ENCODE data around the gene CAMSAP3. TPM values are rescaled to one million over a fixed set of nuclear protein-coding genes. Genes with fewer than 3 reads are reported as not detected.

CAMSAP3 gene
- total and polyA plus RNA-seq, 8 donors = 10.5 to 22.3 (median 15.8) TPM

DNA sequence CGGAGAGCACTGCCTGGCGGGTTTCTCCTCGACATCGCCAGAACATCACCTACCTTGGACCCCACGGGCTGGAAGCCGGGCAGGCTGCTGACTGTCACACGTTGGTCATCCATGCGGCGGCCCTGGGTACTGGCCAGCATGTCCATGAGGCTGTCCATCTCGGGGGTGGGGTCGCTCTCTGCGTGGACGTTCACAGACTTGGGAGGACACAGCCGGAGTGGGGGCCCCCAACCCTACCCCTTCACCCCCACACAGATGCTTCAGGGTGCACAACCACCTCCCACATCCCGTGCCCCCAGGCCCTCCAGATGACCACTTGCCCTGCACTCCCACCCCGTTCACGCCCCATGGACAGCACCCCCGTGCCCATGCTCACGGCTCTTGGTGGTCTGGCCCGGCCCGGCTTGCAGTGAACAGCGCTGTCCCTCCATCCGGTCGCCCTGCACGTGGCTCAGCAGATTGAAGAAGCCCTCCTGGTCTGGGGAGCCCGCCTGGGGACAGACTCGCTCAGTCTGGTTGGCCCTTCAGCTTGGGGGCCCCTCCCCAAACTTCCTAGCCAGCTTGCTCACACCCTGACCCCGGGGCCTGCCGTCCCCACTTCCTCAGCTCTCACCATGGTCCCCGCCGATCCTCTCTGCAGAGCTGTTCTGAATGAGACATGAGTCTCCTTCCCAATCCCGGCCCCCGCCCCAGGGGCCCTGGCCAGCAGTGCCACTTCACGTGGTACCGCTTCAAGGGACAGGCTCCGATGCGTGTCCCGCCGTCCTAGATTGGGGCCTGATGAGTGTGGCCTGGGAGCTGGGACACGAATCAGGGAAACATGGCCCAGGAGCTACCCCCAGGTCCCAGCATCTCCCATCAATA lies 36.9 kb downstream of the CAMSAP3 start:
- TF ChIP-seq, protein P1, sequence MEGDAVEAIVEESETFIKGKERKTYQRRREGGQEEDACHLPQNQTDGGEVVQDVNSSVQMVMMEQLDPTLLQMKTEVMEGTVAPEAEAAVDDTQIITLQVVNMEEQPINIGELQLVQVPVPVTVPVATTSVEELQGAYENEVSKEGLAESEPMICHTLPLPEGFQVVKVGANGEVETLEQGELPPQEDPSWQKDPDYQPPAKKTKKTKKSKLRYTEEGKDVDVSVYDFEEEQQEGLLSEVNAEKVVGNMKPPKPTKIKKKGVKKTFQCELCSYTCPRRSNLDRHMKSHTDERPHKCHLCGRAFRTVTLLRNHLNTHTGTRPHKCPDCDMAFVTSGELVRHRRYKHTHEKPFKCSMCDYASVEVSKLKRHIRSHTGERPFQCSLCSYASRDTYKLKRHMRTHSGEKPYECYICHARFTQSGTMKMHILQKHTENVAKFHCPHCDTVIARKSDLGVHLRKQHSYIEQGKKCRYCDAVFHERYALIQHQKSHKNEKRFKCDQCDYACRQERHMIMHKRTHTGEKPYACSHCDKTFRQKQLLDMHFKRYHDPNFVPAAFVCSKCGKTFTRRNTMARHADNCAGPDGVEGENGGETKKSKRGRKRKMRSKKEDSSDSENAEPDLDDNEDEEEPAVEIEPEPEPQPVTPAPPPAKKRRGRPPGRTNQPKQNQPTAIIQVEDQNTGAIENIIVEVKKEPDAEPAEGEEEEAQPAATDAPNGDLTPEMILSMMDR (IDR thresholded peaks at IDR 0.05) = no peak
- intact Hi-C loops (cut with DNase I) = no loop called here
- H3K36me3 ChIP-seq = peaks cover 0 to 13% of the 10 kb centered on the region in 2 donors
- no peak overlapping the region for H3K4me3 ChIP-seq
- DNase-seq (peak in 1 of 4 donors; percentile 74), ATAC-seq (no peak)
- H3K27me3 ChIP-seq = peaks cover 0 to 23% of the 10 kb centered on the region in 2 donors
- H3K4me1 ChIP-seq = peaks cover 14 to 41% of the 10 kb centered on the region in 2 donors
- H3K27ac ChIP-seq = no peak overlapping the region
- no peaks in the 10 kb centered on the region for H3K9me3 ChIP-seq

DNA sequence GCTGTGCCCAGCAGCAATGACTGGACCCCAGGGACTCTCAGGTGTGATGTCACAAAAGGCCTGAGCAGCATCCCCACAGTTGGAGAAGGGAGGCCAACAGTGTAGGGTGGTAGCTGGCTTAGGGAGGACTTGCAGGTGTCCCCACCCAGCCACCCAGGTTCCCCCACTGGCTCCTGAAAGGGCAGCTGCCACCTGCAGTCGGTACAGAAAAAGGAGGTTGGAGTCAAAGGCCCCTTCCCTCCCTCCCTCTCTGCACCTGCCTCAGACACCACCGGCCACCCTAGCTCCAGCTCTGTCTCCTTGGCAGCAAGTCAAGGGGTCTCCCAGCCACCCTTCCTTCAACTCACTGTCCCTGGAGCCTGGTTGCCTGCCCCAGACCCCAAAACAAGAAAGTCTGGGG lies 38.0 kb downstream of the CAMSAP3 start, which contains the start of gene PCP2:
TSS of gene PCP2 (minus strand) at position 22 of the 400 bp plus-strand sequence. CDS start 262 bp downstream, outside the sequence.
- Histone ChIP-seq H3K9me3 (no peaks in the 10 kb centered on the region), H3K27me3 (peaks cover 0 to 29% of the 10 kb centered on the region in 2 donors), H3K36me3 (peaks cover 0 to 13% of the 10 kb centered on the region in 2 donors), H3K4me1 (peaks cover 8 to 42% of the 10 kb centered on the region in 2 donors), H3K27ac (no peak within 1 kb of the TSS), H3K4me3 (no peak within 1 kb of the TSS)
- ATAC-seq (no peak), DNase-seq (no peak)
- intact Hi-C loops (cut with DNase I) = no loop called here
- TF ChIP-seq, protein P1 (IDR thresholded peaks at IDR 0.05) = no peak

- Histone ChIP-seq H3K36me3 (peaks cover 0 to 17% of the 10 kb centered on the region in 2 donors), H3K27ac (no peak overlapping the region), H3K9me3 (no peaks in the 10 kb centered on the region), H3K4me1 (peaks cover 1 to 40% of the 10 kb centered on the region in 2 donors), H3K4me3 (no peak overlapping the region), H3K27me3 (peaks cover 0 to 29% of the 10 kb centered on the region in 2 donors)
- TF ChIP-seq, protein P1 (IDR thresholded peaks at IDR 0.05) = no peak
- DNase-seq = no peak
- ATAC-seq = no peak
- intact Hi-C loops (cut with DNase I) = no loop called here
Observed at GRCh38 chr19:7635670-7636069, 40.0 kb downstream of the CAMSAP3 start.

DNA sequence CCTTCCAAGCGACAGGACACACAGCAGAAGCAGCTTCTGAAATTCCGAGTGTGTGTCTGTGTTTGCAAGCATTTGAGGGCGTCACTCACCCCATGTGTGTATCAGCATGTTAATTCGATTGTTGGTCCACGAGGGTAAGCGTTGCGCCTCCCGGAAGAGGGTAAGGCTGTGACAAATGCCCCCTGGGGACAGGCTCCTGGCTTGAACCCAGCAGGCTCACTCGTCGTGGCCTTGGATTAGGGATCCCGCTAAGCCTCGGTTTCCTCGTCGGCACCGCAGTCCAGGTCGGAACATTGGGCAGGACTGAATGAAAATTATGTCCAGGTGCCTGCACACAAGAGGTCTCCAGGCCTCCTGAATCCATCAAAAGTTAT lies 40.6 kb downstream of the CAMSAP3 start:
- peak overlapping the region; percentile 60 to 90 for H3K4me3 ChIP-seq
- intact Hi-C loops (cut with DNase I) = no loop called here
- TF ChIP-seq, protein P1 (IDR thresholded peaks at IDR 0.05) = no peak
- ATAC-seq (no peak), DNase-seq (no peak)
- H3K36me3 ChIP-seq = peaks cover 0 to 21% of the 10 kb centered on the region in 2 donors
- peaks cover 0 to 33% of the 10 kb centered on the region in 2 donors for H3K4me1 ChIP-seq
- H3K27ac ChIP-seq = peak overlapping the region in 1 of 2 donors; percentile 95
- peaks cover 0 to 29% of the 10 kb centered on the region in 2 donors for H3K27me3 ChIP-seq
- H3K9me3 ChIP-seq = no peaks in the 10 kb centered on the region

GRCh38 chr19:7636691-7637373 lies 41.2 kb downstream of the CAMSAP3 start, which contains the start of gene STXBP2:
Gene STXBP2 (plus strand): TSS chr19:7637110. CDS start chr19:7637150, 40 bp downstream.
- intact Hi-C loops (cut with DNase I) = no loop called here
- DNase-seq = peak in 3 of 4 donors; percentile 66 to 96 (median 85)
- TF ChIP-seq, protein P1 (IDR thresholded peaks at IDR 0.05) = peak in 1 of 2 donors; percentile 48
- Histone ChIP-seq H3K36me3 (peaks cover 0 to 25% of the 10 kb centered on the region in 2 donors), H3K27ac (peak within 1 kb of the TSS; percentile 86 to 95), H3K4me1 (peaks cover 0 to 28% of the 10 kb centered on the region in 2 donors), H3K9me3 (no peaks in the 10 kb centered on the region), H3K27me3 (peaks cover 0 to 29% of the 10 kb centered on the region in 2 donors), H3K4me3 (peak within 1 kb of the TSS; percentile 60 to 90)
- ATAC-seq = peak; percentile 98

All from left lung (tissue), 10 donors.